Adrenal gland (tissue), 5 donors: ENCODE measurements around the gene SIGLEC1.

Experiments
- POLR2A ChIP-seq, 2 donors: fragments of 450-650 bp; IDR thresholded peaks; one replicate each; pipeline ENCODE4 v1.6.1; 2017; ENCODE audit warnings: antibody characterized with exemption in 2 of 2, mild to moderate bottlenecking in 2 of 2, moderate library complexity in 1 of 2
- TF ChIP-seq, protein P1 (sequence below), 6 experiments: fragments of 450-650 bp in 4 of 6; fragments of 200-600 bp in 2 of 6; sonication (generic) in 1 of 6; IDR thresholded peaks; 1 replicate in 5 of 6; 2 replicates in 1 of 6; pipeline versions ENCODE4 v1.5.1 to v1.8.0; 2016 to 2021; ENCODE audit warnings: antibody characterized with exemption in 6 of 6, mild to moderate bottlenecking in 2 of 6, moderate library complexity in 1 of 6
- donor health status: DM: no; HTN: no; CAD: no.

GRCh38 chr20:3679749-3680700 lies 32.4 kb downstream of the SIGLEC1 start:
- TF ChIP-seq, protein P1, sequence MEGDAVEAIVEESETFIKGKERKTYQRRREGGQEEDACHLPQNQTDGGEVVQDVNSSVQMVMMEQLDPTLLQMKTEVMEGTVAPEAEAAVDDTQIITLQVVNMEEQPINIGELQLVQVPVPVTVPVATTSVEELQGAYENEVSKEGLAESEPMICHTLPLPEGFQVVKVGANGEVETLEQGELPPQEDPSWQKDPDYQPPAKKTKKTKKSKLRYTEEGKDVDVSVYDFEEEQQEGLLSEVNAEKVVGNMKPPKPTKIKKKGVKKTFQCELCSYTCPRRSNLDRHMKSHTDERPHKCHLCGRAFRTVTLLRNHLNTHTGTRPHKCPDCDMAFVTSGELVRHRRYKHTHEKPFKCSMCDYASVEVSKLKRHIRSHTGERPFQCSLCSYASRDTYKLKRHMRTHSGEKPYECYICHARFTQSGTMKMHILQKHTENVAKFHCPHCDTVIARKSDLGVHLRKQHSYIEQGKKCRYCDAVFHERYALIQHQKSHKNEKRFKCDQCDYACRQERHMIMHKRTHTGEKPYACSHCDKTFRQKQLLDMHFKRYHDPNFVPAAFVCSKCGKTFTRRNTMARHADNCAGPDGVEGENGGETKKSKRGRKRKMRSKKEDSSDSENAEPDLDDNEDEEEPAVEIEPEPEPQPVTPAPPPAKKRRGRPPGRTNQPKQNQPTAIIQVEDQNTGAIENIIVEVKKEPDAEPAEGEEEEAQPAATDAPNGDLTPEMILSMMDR (IDR thresholded peaks at IDR 0.05), result no peak
- no peak for TF ChIP-seq POLR2A (IDR thresholded peaks at IDR 0.05)
